ENCODE results near the gene MAPKAPK2.
A peak's percentile ranks its signal among the peaks of the same experiment; 100 is the strongest.
"Not testable (repeated sequence)": the region's sequence is repeated elsewhere in the genome, so short reads cannot be mapped to it uniquely, and the experiment has no call there.

The MAPKAPK2 gene

DNA sequence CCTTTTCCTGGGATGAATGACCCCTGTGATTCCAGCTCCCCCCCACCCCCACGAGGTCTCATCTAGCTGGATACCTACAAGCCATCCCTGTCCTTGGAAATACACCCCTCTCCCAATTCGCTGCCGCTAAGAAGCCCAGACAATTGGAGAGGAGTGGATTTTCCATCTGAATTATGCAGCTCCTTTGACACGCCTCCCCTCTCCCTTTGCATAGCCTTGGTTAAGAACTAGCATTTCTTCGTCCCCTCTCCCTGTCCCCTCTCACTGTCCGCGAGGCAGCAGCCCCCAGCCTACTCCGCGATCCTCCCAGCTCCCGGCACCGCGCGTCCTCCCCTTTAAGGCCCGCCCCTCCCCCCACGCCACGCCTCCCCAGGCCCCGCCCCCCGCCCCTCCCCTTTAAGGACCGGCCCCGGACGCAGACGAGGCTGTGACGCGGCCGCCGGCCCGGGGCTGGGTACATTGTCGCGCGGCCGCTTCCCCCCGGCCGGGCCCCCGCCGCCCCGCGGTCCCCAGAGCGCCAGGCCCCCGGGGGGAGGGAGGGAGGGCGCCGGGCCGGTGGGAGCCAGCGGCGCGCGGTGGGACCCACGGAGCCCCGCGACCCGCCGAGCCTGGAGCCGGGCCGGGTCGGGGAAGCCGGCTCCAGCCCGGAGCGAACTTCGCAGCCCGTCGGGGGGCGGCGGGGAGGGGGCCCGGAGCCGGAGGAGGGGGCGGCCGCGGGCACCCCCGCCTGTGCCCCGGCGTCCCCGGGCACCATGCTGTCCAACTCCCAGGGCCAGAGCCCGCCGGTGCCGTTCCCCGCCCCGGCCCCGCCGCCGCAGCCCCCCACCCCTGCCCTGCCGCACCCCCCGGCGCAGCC, at the start of gene MAPKAPK2:
Gene MAPKAPK2, plus strand, starts transcription at position 428 of the 856 bp plus-strand sequence. Its CDS starts 325 bp downstream, at position 753.
- no peak for DNase-seq (ENCODE audit: low read depth)

GRCh38 chr1:206635080-206635977, 49.4 kb upstream of the MAPKAPK2 start, which contains the start of gene DYRK3:
TSS of gene DYRK3 (plus strand) at chr1:206635536. CDS start at chr1:206635704, 168 bp downstream.
- peak; percentile 62 for DNase-seq (ENCODE audit: low read depth)

DNA sequence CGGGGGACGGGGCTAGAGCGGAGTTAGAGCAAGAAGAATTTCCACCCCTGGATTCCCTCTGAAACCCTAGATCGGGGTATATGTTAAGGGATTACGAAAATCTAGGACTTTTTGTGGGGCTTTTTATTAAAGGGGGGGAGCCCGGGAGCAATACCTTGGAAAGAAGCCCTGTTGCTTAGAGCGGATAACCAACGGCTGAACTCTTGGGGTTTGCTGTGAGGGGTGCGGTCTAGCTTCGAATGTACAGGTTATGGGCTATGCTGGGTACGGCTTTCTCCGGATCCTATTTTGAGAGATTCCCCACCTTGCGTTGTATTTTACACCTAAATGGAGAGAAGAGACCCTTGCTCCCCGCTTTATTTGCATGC, 48.7 kb upstream of the MAPKAPK2 start:
- no peak for DNase-seq (ENCODE audit: low read depth)

GRCh38 chr1:206636671-206637070, 48.0 kb upstream of the MAPKAPK2 start:
- DNase-seq (ENCODE audit: low read depth): no peak

- DNase-seq (ENCODE audit: low read depth): no peak
Observed at GRCh38 chr1:206637605-206638004, 47.1 kb upstream of the MAPKAPK2 start.

DNA sequence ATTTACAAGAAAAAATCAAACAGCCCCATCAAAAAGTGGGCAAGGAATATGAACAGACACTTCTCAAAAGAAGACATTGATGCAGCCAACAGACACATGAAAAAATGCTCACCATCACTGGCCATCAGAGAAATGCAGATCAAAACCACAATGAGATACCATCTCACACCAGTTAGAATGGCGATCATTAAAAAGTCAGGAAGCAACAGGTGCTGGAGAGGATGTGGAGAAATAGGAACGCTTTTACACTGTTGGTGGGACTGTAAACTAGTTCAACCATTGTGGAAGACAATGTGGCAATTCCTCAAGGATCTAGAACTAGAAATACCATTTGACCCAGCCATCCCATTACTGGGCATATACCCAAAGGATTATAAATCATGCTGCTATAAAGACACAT, 42.6 kb upstream of the MAPKAPK2 start:
- DNase-seq (ENCODE audit: low read depth): not testable (repeated sequence)

DNA sequence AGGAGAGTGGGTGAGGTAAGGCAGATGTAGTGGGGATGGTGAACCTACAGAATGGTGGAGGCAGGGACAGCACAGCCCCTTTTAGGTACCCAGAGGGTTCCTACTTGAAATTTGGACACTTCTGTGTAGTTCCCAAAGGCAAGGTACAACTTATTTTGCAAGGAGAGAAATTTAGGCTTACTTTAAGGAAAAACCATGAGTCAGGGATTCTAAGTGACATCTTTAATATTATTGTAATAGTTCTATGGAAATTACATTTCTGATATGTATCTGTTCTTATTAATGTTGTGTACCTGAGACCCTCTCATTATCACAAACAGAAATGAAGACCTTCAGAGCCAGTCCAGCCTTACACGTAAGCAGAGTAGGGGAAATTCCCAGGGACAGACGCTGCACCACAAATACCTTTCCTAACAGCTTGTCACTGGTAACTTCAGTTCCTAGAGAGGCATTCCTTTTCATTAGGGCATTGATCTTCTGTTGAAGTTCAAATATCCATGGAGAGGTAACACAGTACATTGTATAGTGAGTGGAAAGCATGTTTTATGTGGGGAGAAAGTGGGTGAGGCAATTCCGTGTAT, 41.5 kb upstream of the MAPKAPK2 start:
- DNase-seq (ENCODE audit: low read depth): no peak

- no peak for DNase-seq (ENCODE audit: low read depth)
Observed at GRCh38 chr1:206646504-206646903, 38.2 kb upstream of the MAPKAPK2 start.

GRCh38 chr1:206647224-206647623, 37.5 kb upstream of the MAPKAPK2 start:
- no peak for DNase-seq (ENCODE audit: low read depth)

GRCh38 chr1:206649261-206649921, 35.3 kb upstream of the MAPKAPK2 start:
- no peak for DNase-seq (ENCODE audit: low read depth)

- no peak for DNase-seq (ENCODE audit: low read depth)
Observed at GRCh38 chr1:206651014-206651413, 33.7 kb upstream of the MAPKAPK2 start.

DNA sequence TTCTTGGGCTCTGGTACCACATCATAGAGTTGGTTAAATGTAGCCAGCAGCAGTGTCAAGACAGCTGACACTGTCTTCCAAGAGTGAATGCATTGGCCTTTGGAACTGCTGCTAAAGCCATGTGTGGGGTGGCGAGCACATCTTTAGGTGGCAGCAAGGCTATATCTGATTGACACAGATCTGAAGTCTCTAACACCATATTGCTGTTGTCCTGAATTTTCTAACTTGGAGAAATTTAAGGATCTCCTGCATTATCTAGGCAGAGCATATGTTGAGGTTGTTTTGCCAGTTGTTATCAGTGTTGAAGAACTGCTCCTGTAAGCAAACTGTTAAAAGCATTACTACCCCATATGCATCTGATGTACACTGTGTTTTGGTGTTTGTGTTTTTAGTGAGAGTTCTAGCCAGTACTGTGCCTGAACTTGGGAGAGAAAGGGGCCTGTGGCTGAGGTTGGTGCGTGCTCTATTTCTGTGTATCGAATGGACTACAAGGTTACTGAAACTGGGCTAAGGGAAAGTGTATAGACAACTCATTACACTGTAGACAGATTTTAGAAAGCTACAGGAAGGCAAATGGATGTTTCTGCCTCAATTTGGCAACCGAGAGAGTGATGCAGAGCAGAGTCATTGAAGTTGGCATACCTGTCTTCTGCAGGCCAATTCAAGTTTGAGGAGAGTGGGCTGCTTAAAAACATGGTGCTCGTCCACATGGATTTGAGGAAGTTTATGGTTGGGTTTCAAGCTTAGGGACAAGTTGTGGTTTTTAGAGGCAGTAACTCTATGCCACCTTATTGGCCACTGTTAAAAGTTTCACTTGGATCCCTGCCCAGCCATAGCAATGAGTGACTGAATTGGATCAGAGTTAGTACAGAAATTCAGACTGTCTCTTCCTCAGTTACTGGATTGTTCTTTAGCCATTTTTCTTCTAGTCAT, 32.5 kb upstream of the MAPKAPK2 start:
- no peak for DNase-seq (ENCODE audit: low read depth)

DNA sequence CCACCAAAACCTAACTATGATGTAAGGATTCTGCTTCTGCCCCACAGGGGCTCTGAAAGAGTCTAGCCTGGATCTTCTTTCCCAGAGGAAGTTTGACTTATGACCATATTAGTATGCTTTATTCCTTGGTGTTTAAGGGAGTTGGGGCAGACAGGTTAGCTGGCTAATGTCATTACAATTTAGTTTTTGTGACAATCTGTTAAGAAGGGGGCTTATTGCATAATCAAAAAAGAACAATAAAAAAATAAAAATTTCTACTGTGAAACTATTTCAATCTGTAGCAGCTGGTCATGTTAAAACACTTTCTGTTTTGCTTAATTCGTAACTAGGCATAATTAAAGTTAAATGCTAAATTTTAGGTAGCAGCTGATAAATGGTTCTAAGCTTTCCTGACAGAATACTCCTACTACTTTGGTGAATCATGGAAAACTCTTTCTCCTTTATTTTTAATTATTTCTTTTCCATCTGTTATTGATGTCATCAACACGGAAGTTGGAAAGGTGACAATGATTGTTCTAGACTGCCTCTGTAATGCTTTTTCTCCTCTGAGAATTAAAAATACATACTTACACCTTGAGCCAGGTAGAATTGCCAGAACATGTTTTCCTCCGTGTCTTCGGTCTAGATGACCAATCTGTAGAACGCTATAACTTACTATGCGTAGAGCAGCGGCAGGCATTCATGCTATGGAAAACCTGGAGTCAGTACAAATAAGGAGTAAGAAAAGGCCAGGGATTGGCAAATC, 30.8 kb upstream of the MAPKAPK2 start:
- DNase-seq (ENCODE audit: low read depth): no peak

- no peak for DNase-seq (ENCODE audit: low read depth)
Observed at GRCh38 chr1:206654828-206655227, 29.9 kb upstream of the MAPKAPK2 start.

GRCh38 chr1:206655471-206655882, 29.2 kb upstream of the MAPKAPK2 start:
- DNase-seq (ENCODE audit: low read depth): no peak

GRCh38 chr1:206656936-206657335, 27.8 kb upstream of the MAPKAPK2 start:
- no peak for DNase-seq (ENCODE audit: low read depth)

GRCh38 chr1:206657751-206658150, 27.0 kb upstream of the MAPKAPK2 start:
- no peak for DNase-seq (ENCODE audit: low read depth)

DNA sequence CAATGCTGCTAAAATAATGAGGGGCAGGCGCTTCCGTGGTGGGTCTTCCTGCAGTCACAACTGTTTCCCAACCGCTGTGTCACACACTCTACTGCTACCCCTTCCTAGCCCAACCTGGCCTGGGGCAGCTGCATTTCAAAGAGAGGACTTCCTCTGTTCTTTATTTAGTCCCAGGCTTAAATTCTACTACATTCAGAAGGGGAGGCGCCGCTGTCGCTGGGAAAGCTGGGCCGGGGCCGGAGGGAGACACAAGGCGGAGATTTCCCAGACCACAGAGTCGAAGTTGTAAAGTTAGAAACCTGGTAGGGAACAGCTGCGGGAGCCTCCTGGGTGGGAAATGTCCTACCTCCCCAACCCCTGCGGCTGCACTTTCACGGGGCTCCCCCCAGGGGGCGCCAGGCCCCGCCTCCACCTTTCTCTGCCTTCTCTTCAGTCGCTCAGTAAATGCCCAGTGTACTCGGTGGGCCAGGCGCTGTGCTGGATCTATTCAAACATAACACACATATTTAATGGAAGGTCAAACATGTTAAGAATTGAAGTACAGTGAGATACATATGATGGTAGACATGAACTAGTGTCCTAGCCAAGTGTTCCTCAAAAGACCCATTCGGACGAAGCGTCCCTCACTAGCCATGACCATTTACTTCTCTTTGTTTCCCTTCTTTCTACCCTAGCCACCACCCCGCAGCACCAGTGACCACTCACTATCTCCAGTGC, 26.3 kb upstream of the MAPKAPK2 start:
- no peak for DNase-seq (ENCODE audit: low read depth)

- no peak for DNase-seq (ENCODE audit: low read depth)
Observed at GRCh38 chr1:206658981-206659273, 25.8 kb upstream of the MAPKAPK2 start.

DNA sequence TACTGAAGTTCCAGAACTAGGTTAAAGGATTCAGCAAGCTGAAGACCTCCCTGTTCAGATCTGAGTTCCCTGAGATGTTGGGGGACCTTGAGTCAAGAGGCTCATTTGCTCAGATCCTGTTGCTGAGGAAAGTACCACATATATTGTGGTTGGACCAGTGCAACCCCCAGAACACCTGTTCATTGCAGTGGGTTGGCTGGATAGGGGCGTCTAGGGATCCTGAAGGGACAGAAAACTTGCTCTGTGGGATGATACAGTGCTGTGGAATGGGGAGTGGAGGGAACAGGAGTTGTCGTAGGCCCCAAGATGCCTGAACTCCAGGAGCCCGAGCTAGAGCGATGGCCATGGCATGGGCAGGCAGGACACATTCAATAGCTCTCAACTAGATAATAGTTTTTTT, 24.6 kb upstream of the MAPKAPK2 start:
- DNase-seq (ENCODE audit: low read depth): no peak
